Neural crest cell (in vitro differentiated cells): ENCODE results near the gene CLDN16. TPM values are rescaled to one million over a fixed set of nuclear protein-coding genes. Genes with fewer than 3 reads are reported as not detected.

Source experiments
- DNase-seq: peaks from one replicate; pipeline ENCODE4 v3.0.0; 2021; ENCODE audit warnings: low read depth, mixed read lengths, low spot score
- H3K27ac Mint-ChIP-seq: one replicate; pipeline ENCODE4 v1.8.0; 2021; ENCODE audit warnings: mild to moderate bottlenecking, mixed read lengths; ENCODE audit not compliant: unreplicated experiment
- H3K27me3 Mint-ChIP-seq: 2 replicates; pipeline ENCODE4 v1.8.0; 2021; ENCODE audit warnings: low read depth, mild to moderate bottlenecking, mixed read lengths
- H3K36me3 Mint-ChIP-seq: 2 replicates; pipeline ENCODE4 v1.8.0; 2021; ENCODE audit warnings: low read depth, mild to moderate bottlenecking, mixed read lengths
- H3K4me1 Mint-ChIP-seq: 2 replicates; pipeline ENCODE4 v1.8.0; 2021; ENCODE audit warnings: mixed read lengths
- H3K4me3 Mint-ChIP-seq: one replicate; pipeline ENCODE4 v1.8.0; 2021; ENCODE audit warnings: mild to moderate bottlenecking, mixed read lengths
- H3K9me3 Mint-ChIP-seq: 2 replicates; pipeline ENCODE4 v1.8.0; 2021; ENCODE audit warnings: mixed read lengths
- CTCF ChIP-seq: fragments of 200-600 bp; sonication (generic); conservative IDR thresholded peaks from 2 replicates; pipeline ENCODE4 v1.5.0; 2021; ENCODE audit warnings: antibody characterized with exemption, mild to moderate bottlenecking
- total RNA-seq: library from RNA; stranded (reverse); gene quantifications from 2 replicates; pipeline ENCODE4 v1.2.1, GENCODE V29; 2021

Gene CLDN16
- total RNA-seq, 1 donor from 2014 or later = not detected

GRCh38 chr3:190369668-190370295, 18.2 kb upstream of the CLDN16 start:
- no peaks in the 10 kb centered on the region for H3K27me3 Mint-ChIP-seq
- no peaks in the 10 kb centered on the region for H3K36me3 Mint-ChIP-seq
- DNase-seq = no peak
- H3K4me3 Mint-ChIP-seq = no peak overlapping the region
- no peak overlapping the region for H3K27ac Mint-ChIP-seq
- no peaks in the 10 kb centered on the region for H3K4me1 Mint-ChIP-seq
- H3K9me3 Mint-ChIP-seq = no peaks in the 10 kb centered on the region
- TF ChIP-seq CTCF = no peak

GRCh38 chr3:190370369-190370768, 17.6 kb upstream of the CLDN16 start:
- no peaks in the 10 kb centered on the region for H3K36me3 Mint-ChIP-seq
- H3K27ac Mint-ChIP-seq = no peak overlapping the region
- H3K4me3 Mint-ChIP-seq = no peak overlapping the region
- H3K27me3 Mint-ChIP-seq = no peaks in the 10 kb centered on the region
- H3K4me1 Mint-ChIP-seq = no peaks in the 10 kb centered on the region
- no peaks in the 10 kb centered on the region for H3K9me3 Mint-ChIP-seq
- no peak for DNase-seq
- no peak for TF ChIP-seq CTCF

DNA sequence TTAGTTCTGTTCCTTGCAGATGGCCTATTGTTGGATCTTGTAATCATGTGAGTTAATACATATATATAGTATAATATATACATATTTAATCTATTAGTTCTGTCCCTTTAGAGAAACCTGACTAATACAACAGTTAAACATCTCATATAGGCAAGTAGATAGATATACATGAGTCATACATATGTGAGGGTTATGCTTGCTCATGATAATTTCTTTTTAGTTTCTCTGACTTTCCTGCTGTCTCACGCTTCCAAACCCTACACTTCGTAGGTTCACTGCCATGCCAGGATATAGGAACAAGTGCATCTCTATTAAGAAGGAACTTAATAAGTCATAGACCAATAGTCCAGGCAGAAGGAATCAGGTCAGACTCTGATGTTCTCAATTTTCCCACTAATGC, 16.8 kb upstream of the CLDN16 start:
- Mint-ChIP-seq H3K4me1 (no peaks in the 10 kb centered on the region), H3K9me3 (no peaks in the 10 kb centered on the region), H3K27ac (no peak overlapping the region), H3K27me3 (no peaks in the 10 kb centered on the region), H3K36me3 (no peaks in the 10 kb centered on the region), H3K4me3 (no peak overlapping the region)
- DNase-seq = no peak
- no peak for TF ChIP-seq CTCF

GRCh38 chr3:190375246-190375645, 12.7 kb upstream of the CLDN16 start:
- Mint-ChIP-seq H3K9me3 (no peaks in the 10 kb centered on the region), H3K4me3 (no peak overlapping the region), H3K36me3 (no peaks in the 10 kb centered on the region), H3K4me1 (no peaks in the 10 kb centered on the region), H3K27me3 (no peaks in the 10 kb centered on the region), H3K27ac (no peak overlapping the region)
- no peak for DNase-seq
- no peak for TF ChIP-seq CTCF

- Mint-ChIP-seq H3K27me3 (no peaks in the 10 kb centered on the region), H3K27ac (no peak overlapping the region), H3K4me1 (no peaks in the 10 kb centered on the region), H3K4me3 (no peak overlapping the region), H3K36me3 (no peaks in the 10 kb centered on the region), H3K9me3 (no peaks in the 10 kb centered on the region)
- no peak for DNase-seq
- no peak for TF ChIP-seq CTCF
Measured at GRCh38 chr3:190375671-190376070, 12.3 kb upstream of the CLDN16 start.
